Karpas-422 (cell line): ENCODE data around the gene PLPP1. TPM values are rescaled to one million over a fixed set of nuclear protein-coding genes. Genes with fewer than 3 reads are reported as not detected.

Experiments used
- DNase-seq: peaks from one replicate; pipeline ENCODE4 v3.0.0-alpha.2; 2015
- H2AFZ ChIP-seq: fragments of 200-600 bp; sonication (generic); 2 replicates; pipeline ENCODE4 v1.6.1; 2014; ENCODE audit warnings: antibody characterized with exemption, low read length, mixed read lengths
- H3K27ac ChIP-seq: fragments of 200-600 bp; sonication (generic); 2 replicates; pipeline ENCODE4 v1.5.1; 2014; ENCODE audit warnings: mild to moderate bottlenecking, low read length, moderate library complexity
- H3K27me3 ChIP-seq: fragments of 200-600 bp; sonication (generic); 2 replicates; pipeline ENCODE4 v1.6.1; 2014; ENCODE audit warnings: low read length, mixed read lengths
- H3K36me3 ChIP-seq: fragments of 200-600 bp; sonication (generic); 2 replicates; pipeline ENCODE4 v1.6.1; 2014; ENCODE audit warnings: low read length, mixed read lengths; ENCODE audit not compliant: insufficient read depth
- H3K4me1 ChIP-seq: fragments of 200-600 bp; sonication (generic); 2 replicates; pipeline ENCODE4 v1.6.1; 2014; ENCODE audit warnings: mild to moderate bottlenecking, low read length, mixed read lengths
- H3K4me2 ChIP-seq: fragments of 200-600 bp; sonication (generic); 2 replicates; pipeline ENCODE4 v1.6.1; 2014; ENCODE audit warnings: low read length, low read depth, mild to moderate bottlenecking; ENCODE audit not compliant: poor library complexity, severe bottlenecking
- H3K4me3 ChIP-seq: fragments of 200-600 bp; sonication (generic); 2 replicates; pipeline ENCODE4 v1.5.1; 2014; ENCODE audit warnings: mild to moderate bottlenecking, antibody characterized with exemption, low read length, mixed read lengths
- H3K79me2 ChIP-seq: fragments of 200-600 bp; sonication (generic); 2 replicates; pipeline ENCODE4 v1.6.1; 2014; ENCODE audit warnings: mild to moderate bottlenecking, low read length, mixed read lengths
- H3K9ac ChIP-seq: fragments of 200-600 bp; sonication (generic); 2 replicates; pipeline ENCODE4 v1.6.0; 2014; ENCODE audit warnings: low read length
- H3K9me2 ChIP-seq: fragments of 200-600 bp; sonication (generic), shearing (Covaris generic); replicated peaks from 2 replicates; pipeline ENCODE4 v1.6.0; 2014; ENCODE audit warnings: mild to moderate bottlenecking, low read length, moderate library complexity; ENCODE audit not compliant: insufficient read depth
- H3K9me3 ChIP-seq: fragments of 300-700, 200-600 bp; sonication (generic); 2 replicates; pipeline ENCODE4 v1.6.1; 2014; ENCODE audit warnings: low read length, mixed read lengths
- H4K20me1 ChIP-seq: fragments of 200-600 bp; sonication (generic); 2 replicates; pipeline ENCODE4 v1.6.1; 2014; ENCODE audit warnings: mild to moderate bottlenecking, antibody characterized with exemption, low read length, low read depth; ENCODE audit not compliant: insufficient read depth
- total RNA-seq: library from RNA; depleted of rRNA; stranded (reverse); fragments of >200 nt; shearing (Covaris generic); gene quantifications from 2 replicates; pipeline ENCODE4 v1.2.3, GENCODE V29; 2014; ENCODE audit warnings: low replicate concordance

PLPP1 gene
- total RNA-seq, 1 experiment from 2014 or later: 5.9 TPM

GRCh38 chr5:55485073-55485472 lies 49.7 kb downstream of the PLPP1 start:
- Histone ChIP-seq H3K36me3 (no peaks in the 10 kb centered on the region), H3K4me3 (no peak overlapping the region), H3K4me2 (no peak overlapping the region), H3K4me1 (no peaks in the 10 kb centered on the region), H2AFZ (no peak overlapping the region), H4K20me1 (no peaks in the 10 kb centered on the region), H3K79me2 (no peaks in the 10 kb centered on the region), H3K27me3 (no peaks in the 10 kb centered on the region), H3K27ac (no peak overlapping the region), H3K9me2 (no peaks in the 10 kb centered on the region), H3K9ac (no peak overlapping the region), H3K9me3 (no peaks in the 10 kb centered on the region)
- DNase-seq: no peak

GRCh38 chr5:55484531-55484930 lies 50.2 kb downstream of the PLPP1 start:
- no peak overlapping the region for H3K4me2 ChIP-seq
- no peak overlapping the region for H3K4me3 ChIP-seq
- no peaks in the 10 kb centered on the region for H3K4me1 ChIP-seq
- no peak overlapping the region for H2AFZ ChIP-seq
- H3K9me3 ChIP-seq: no peaks in the 10 kb centered on the region
- H3K27me3 ChIP-seq: no peaks in the 10 kb centered on the region
- no peak overlapping the region for H3K9ac ChIP-seq
- no peaks in the 10 kb centered on the region for H3K9me2 ChIP-seq
- H4K20me1 ChIP-seq: no peaks in the 10 kb centered on the region
- H3K79me2 ChIP-seq: no peaks in the 10 kb centered on the region
- no peak overlapping the region for H3K27ac ChIP-seq
- H3K36me3 ChIP-seq: no peaks in the 10 kb centered on the region
- no peak for DNase-seq

GRCh38 chr5:55483885-55484284 lies 50.9 kb downstream of the PLPP1 start:
- H4K20me1 ChIP-seq: no peaks in the 10 kb centered on the region
- H3K9ac ChIP-seq: no peak overlapping the region
- no peak overlapping the region for H3K4me2 ChIP-seq

GRCh38 chr5:55481293-55481855 lies 53.4 kb downstream of the PLPP1 start:
- Histone ChIP-seq H3K36me3 (no peaks in the 10 kb centered on the region), H3K9ac (no peak overlapping the region), H3K4me1 (no peaks in the 10 kb centered on the region), H3K79me2 (no peaks in the 10 kb centered on the region), H3K9me2 (no peaks in the 10 kb centered on the region), H3K27me3 (no peaks in the 10 kb centered on the region), H4K20me1 (0 out of 2 replicates have a peak, but pooled peaks cover 5% of the 10 kb centered on the region), H2AFZ (no peak overlapping the region), H3K9me3 (no peaks in the 10 kb centered on the region), H3K27ac (no peak overlapping the region), H3K4me2 (no peak overlapping the region), H3K4me3 (no peak overlapping the region)
- no peak for DNase-seq

More at GRCh38 chr5:55483885-55484284, 50.9 kb downstream of the PLPP1 start:
- Histone ChIP-seq H2AFZ (no peak overlapping the region), H3K27me3 (no peaks in the 10 kb centered on the region), H3K4me1 (no peaks in the 10 kb centered on the region), H3K9me2 (no peaks in the 10 kb centered on the region), H3K4me3 (no peak overlapping the region), H3K27ac (no peak overlapping the region), H3K79me2 (no peaks in the 10 kb centered on the region), H3K9me3 (no peaks in the 10 kb centered on the region), H3K36me3 (no peaks in the 10 kb centered on the region)
- no peak for DNase-seq

- no peaks in the 10 kb centered on the region for H3K9me2 ChIP-seq
- no peak overlapping the region for H3K4me3 ChIP-seq
- no peaks in the 10 kb centered on the region for H3K79me2 ChIP-seq
- no peak overlapping the region for H3K4me2 ChIP-seq
- H4K20me1 ChIP-seq: 0 out of 2 replicates have a peak, but pooled peaks cover 5% of the 10 kb centered on the region
- no peaks in the 10 kb centered on the region for H3K9me3 ChIP-seq
- H3K36me3 ChIP-seq: no peaks in the 10 kb centered on the region
- H3K27ac ChIP-seq: no peak overlapping the region
- no peaks in the 10 kb centered on the region for H3K27me3 ChIP-seq
- H2AFZ ChIP-seq: no peak overlapping the region
- no peak overlapping the region for H3K9ac ChIP-seq
- no peaks in the 10 kb centered on the region for H3K4me1 ChIP-seq
- DNase-seq: no peak
Measured at GRCh38 chr5:55480781-55481180, 54.0 kb downstream of the PLPP1 start.

GRCh38 chr5:55472642-55473041 lies 62.1 kb downstream of the PLPP1 start:
- Histone ChIP-seq H3K4me2 (no peak overlapping the region), H3K9ac (no peak overlapping the region), H3K4me3 (no peak overlapping the region), H3K9me3 (no peaks in the 10 kb centered on the region), H3K79me2 (no peaks in the 10 kb centered on the region), H3K27me3 (no peaks in the 10 kb centered on the region), H3K4me1 (no peaks in the 10 kb centered on the region), H2AFZ (no peak overlapping the region), H3K9me2 (no peaks in the 10 kb centered on the region), H4K20me1 (no peaks in the 10 kb centered on the region), H3K36me3 (no peaks in the 10 kb centered on the region), H3K27ac (no peak overlapping the region)
- DNase-seq: no peak

- H3K4me1 ChIP-seq: no peaks in the 10 kb centered on the region
- H3K27ac ChIP-seq: no peak overlapping the region
- H3K79me2 ChIP-seq: no peaks in the 10 kb centered on the region
- H2AFZ ChIP-seq: no peak overlapping the region
- no peak for DNase-seq
- H3K4me2 ChIP-seq: no peak overlapping the region
- H3K4me3 ChIP-seq: no peak overlapping the region
- H3K9me3 ChIP-seq: no peaks in the 10 kb centered on the region
- no peak overlapping the region for H3K9ac ChIP-seq
- H4K20me1 ChIP-seq: no peaks in the 10 kb centered on the region
- H3K27me3 ChIP-seq: no peaks in the 10 kb centered on the region
- no peaks in the 10 kb centered on the region for H3K9me2 ChIP-seq
- H3K36me3 ChIP-seq: no peaks in the 10 kb centered on the region
Measured at GRCh38 chr5:55471468-55471867, 63.3 kb downstream of the PLPP1 start.

- Histone ChIP-seq H3K79me2 (no peaks in the 10 kb centered on the region), H3K4me2 (no peak overlapping the region), H3K27me3 (no peaks in the 10 kb centered on the region), H3K36me3 (no peaks in the 10 kb centered on the region), H3K9me2 (no peaks in the 10 kb centered on the region), H3K9ac (no peak overlapping the region), H4K20me1 (no peaks in the 10 kb centered on the region), H3K27ac (no peak overlapping the region), H3K4me3 (no peak overlapping the region), H2AFZ (no peak overlapping the region), H3K9me3 (no peaks in the 10 kb centered on the region), H3K4me1 (no peaks in the 10 kb centered on the region)
- DNase-seq: no peak
Measured at GRCh38 chr5:55470282-55470681, 64.5 kb downstream of the PLPP1 start.

GRCh38 chr5:55469839-55470238 lies 64.9 kb downstream of the PLPP1 start:
- no peak for DNase-seq
- no peak overlapping the region for H3K9ac ChIP-seq
- no peaks in the 10 kb centered on the region for H4K20me1 ChIP-seq
- H3K4me3 ChIP-seq: no peak overlapping the region
- no peak overlapping the region for H2AFZ ChIP-seq
- no peaks in the 10 kb centered on the region for H3K9me3 ChIP-seq
- H3K27ac ChIP-seq: no peak overlapping the region
- no peaks in the 10 kb centered on the region for H3K36me3 ChIP-seq
- no peaks in the 10 kb centered on the region for H3K9me2 ChIP-seq
- no peaks in the 10 kb centered on the region for H3K79me2 ChIP-seq
- no peaks in the 10 kb centered on the region for H3K4me1 ChIP-seq
- H3K27me3 ChIP-seq: no peaks in the 10 kb centered on the region
- H3K4me2 ChIP-seq: no peak overlapping the region
